ENCODE results near the gene BHMT2. TPM values are rescaled to one million over a fixed set of nuclear protein-coding genes. Genes with fewer than 3 reads are reported as not detected.

BHMT2 gene
- total RNA-seq, 2 donors from 2014 or later: 24.5 to 36.3 TPM

DNA sequence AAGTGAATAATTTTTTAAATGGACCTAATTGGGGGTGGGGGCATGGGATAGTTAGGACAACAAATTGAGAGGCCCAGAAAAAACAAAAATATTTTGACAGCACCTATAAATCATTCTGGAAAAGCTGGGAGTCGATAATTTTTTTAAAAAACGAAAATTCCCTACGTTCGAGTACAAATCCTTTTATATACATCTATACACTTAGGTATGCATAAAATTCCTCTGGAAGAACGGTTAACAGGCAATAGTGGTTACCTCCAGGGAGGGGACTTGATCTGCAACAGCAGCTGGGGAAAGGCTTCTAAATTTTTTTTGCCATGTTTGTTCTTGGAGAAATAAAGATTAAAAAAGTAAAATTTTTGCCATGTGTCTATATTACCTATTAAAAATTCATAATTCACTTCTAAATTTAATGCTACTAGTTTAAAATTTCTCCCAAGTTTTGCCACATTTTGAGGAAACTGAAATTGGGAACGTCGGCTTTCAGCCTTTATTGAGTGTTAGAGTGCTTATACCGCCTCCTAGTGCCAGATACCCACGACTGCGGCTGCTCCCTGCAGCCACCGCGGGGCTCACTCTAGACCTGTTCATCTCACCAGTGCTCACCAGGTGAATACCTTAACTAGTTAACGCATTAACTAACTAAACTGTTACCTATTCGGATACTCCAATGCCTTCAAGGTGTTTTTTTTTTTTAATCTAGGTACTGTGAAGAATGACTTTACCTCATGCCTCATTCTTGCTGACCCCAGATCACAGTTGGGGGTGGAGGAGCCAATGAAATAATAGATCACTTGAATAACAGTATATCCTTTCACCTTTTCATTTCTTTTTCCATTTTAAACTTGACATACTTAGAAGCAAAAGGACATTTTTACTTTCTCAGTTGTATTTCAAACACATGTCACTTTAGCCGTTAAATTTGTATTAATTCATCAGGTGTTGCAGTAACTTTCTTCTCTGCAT lies 40.2 kb downstream of the BHMT2 start:
- DNase-seq (ENCODE audit: low spot score): no peak
- intact Hi-C loops (cut with DNase I): no loop called here

DNA sequence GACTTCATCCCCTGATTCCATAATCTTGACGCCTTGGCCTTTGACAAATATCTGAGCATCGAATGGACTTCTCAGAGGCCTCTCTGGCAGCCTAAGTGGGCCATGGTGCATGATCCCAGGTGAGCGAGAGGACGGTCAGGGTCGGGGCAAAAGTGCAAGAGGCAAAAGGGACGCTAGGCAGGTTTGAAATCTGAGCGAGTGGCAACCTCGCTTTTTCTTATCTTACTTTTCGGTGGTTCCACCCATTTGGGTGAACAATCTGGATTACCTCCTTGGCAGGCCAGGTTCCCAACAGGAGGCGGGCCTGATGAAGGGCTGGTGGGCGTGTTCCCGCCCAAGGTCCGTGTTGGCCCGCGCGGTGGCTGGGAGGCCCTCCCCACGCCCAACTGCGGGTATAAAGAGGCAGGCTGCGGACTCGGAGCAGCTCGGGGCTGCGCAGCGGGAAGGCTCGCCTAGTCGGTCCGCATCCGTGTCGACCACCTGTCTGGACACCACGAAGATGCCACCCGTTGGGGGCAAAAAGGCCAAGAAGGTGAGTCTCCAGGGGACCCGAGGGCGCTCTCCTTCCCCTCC lies 41.9 kb downstream of the BHMT2 start, which contains the start of gene BHMT:
TSS of gene BHMT (plus strand) at position 423 of the 573 bp plus-strand sequence. CDS start at position 500, 77 bp downstream.
- no peak for DNase-seq (ENCODE audit: low spot score)
- intact Hi-C loops (cut with DNase I): no loop called here

DNA sequence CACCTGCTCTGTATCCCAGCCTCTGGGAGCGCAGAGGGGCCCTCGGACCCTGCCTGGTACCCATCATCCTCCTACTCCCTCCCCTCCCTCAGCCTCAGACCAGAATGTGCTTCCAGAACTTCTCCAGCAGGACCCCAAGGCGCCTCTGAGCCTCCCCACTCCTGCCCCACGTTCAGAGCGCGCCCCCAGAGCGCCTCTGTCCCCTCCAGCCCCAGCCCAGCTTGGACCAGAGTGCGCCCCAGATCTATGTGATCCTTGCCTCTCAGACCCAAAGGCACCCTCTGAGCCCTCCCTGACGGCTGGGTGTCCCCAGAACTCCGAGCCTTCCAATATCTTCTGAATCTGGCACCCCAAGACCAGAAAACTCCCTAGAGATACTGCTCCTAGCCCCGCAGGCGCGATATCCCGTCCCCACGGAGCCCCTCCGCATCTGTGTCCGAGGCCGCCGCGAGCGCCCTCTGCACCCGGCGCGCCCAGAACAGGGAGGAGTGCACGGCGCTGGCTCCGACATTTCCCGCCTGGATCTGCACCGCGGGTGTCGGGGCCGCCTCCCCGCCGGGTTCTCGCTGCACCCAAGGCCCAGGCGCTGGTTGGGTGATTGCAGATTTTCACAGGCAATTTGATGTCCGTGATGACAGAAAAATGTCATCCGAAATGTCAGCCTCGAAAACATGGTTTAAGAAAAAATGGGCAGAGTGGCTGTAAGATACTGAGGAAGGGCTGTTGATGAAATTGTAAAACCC lies 42.6 kb downstream of the BHMT2 start:
- no peak for DNase-seq (ENCODE audit: low spot score)
- intact Hi-C loops (cut with DNase I): no loop called here

DNA sequence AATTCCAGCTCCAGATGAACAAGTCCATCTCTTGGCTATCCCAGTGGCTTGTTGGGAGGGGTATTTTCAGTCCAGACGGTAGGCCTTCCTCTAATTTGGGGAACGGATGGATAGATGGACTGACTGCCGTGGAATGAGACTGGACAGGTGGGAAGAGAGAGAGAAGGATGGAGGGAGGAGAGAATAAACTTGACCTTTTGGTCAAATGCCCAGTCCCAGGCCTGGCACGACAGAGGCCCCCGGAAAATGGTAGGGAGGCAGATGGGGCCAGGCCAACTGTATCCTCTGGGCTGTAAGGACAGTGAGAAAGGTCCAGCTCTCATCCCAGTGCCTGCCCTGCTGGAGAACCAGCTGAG lies 43.1 kb downstream of the BHMT2 start:
- DNase-seq (ENCODE audit: low spot score): no peak
- intact Hi-C loops (cut with DNase I): no loop called here

- intact Hi-C loops (cut with DNase I): no loop called here
- DNase-seq (ENCODE audit: low spot score): no peak
These were observed 49.9 kb downstream of the BHMT2 start for GRCh38 chr5:79119486-79119885.

- intact Hi-C loops (cut with DNase I): no loop called here
- no peak for DNase-seq (ENCODE audit: low spot score)
These were observed 50.7 kb downstream of the BHMT2 start for GRCh38 chr5:79120221-79120620.

DNA sequence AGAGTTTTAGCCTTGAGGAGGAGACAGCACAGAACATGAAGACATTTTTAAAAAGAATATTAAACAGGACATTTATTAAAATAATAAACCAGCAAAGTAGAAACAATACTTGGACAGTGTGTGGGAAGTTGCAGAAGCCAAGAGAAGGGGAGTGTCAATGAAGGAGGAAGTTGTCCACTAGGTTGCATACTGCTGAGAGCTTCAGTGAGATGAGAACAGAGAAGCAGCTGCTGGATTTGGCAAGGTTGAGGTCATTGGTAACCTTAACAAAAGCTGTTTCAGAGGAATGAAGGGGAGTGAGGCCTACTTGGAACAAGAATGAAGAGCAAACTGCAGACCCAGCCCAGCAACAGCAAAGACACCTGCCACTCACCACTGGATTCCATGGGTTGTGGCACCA lies 53.4 kb downstream of the BHMT2 start:
- intact Hi-C loops (cut with DNase I): no loop called here

DNA sequence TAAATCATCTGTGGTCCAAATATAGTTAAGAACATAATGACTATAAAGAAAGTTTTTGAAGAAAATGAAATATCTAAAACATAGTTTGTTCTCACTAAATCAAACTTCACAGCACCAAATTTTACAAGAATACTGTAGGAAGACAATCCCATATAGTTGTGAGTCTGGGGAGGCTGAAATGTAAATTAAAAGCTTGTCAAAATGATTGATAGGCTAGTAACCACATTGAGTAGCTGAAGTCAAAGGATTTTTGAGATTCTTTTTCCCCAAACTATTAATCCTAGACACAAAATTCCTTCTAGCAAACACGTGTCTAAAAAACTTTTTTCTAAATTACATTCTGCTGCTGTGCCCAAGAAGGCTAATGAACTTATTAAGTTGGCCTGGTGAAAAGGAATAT lies 55.0 kb downstream of the BHMT2 start:
- intact Hi-C loops (cut with DNase I): loop anchor here in 1 of 2 donors (5.0 kb wide), 1 partner anchor 97 kb away; no protein-coding TSS in a partner anchor
- DNase-seq (ENCODE audit: low spot score): no peak

More for the DNA sequence above, 53.4 kb downstream of the BHMT2 start:
- DNase-seq (ENCODE audit: low spot score): no peak

DNA sequence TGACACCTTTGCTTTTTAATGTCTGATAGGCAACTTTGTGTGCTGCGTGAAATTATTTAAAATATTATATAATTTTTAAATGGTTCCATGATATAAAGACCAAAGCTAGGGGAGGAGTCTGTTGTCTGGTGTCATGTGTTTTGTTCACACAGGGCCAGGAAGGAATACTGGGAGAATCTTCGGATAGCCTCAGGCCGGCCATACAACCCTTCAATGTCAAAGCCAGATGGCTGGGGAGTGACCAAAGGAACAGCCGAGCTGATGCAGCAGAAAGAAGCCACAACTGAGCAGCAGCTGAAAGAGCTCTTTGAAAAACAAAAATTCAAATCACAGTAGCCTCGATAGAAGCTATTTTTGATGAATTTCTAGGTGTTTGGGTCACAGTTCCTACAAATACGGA lies 61.2 kb downstream of the BHMT2 start:
- intact Hi-C loops (cut with DNase I): loop anchor here in 1 of 2 donors (5.0 kb wide), 1 partner anchor 103 kb away; no protein-coding TSS in a partner anchor
- DNase-seq (ENCODE audit: low spot score): no peak

GRCh38 chr5:79133121-79133656 lies 63.6 kb downstream of the BHMT2 start:
- intact Hi-C loops (cut with DNase I): loop anchor here in 1 of 2 donors (5.0 kb wide), 1 partner anchor 106 kb away; no protein-coding TSS in a partner anchor
- no peak for DNase-seq (ENCODE audit: low spot score)

GRCh38 chr5:79133657-79134451 lies 64.3 kb downstream of the BHMT2 start:
- no peak for DNase-seq (ENCODE audit: low spot score)
- intact Hi-C loops (cut with DNase I): loop anchor here in 1 of 2 donors (5.0 kb wide), 1 partner anchor 107 kb away; no protein-coding TSS in a partner anchor

DNA sequence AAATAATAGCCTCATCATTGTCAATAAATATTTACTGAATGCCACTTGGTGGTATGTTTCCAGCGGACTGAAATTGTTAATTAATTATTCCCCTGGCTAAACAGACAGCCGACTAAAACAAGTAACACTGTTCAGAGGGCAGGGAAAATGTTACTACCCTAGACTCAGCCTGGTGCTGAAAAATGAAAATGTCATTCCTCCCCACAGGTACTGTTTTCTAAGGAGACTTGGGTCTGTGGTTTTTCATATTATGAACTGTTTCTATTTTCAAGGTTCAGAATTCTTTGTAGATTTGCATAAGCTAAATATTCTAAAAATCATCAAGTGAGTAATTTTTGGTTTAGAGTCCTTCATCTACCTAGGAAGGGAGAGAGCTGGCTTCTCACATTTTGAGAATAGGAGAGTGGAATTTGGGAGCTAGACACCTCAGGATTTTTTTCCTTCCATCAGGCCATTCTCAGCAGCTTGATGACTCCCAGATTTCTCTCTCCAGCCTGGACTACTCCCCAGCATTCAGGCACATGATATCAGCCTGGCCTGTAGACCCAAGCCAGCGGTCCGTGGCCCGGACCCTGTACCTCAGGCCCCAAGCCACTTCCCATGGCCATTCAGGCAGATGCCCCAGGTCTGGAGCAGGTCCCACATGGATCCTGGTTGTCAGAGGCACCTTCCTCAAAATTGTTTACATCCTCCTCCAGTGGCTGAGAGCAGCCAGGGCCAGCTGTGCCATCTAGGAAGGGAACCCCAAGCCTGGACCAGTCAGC lies 66.4 kb downstream of the BHMT2 start:
- DNase-seq (ENCODE audit: low spot score): no peak
- intact Hi-C loops (cut with DNase I): no loop called here

- intact Hi-C loops (cut with DNase I): no loop called here
These were observed 67.1 kb downstream of the BHMT2 start for GRCh38 chr5:79136618-79137017.

More at GRCh38 chr5:79136618-79137017, 67.1 kb downstream of the BHMT2 start:
- DNase-seq (ENCODE audit: low spot score): no peak

Other genes starting within 250 kb of the BHMT2 start
- gene ARSB, start 84.5 kb upstream of the BHMT2 start, total RNA-seq: 10 to 100 TPM; 20.9 to 21.6 TPM
- 1 to 10 TPM; 1.7 to 3.6 TPM for gene DMGDH, start 93 bp upstream of the BHMT2 start, total RNA-seq
- gene BHMT, start 42.0 kb downstream of the BHMT2 start, total RNA-seq: under 1 TPM; 0.28 to 0.62 TPM
- 10 to 100 TPM; 13.9 to 15.5 TPM for gene JMY, start 166.4 kb downstream of the BHMT2 start, total RNA-seq